LNCaP clone FGC (cell line): Measurements from ENCODE around the gene TTC33.

Experiments used
- DNase-seq: peaks from one replicate; pipeline ENCODE4 v3.0.0-alpha.2; 2011; ENCODE audit warnings: low read depth
- H3K4me3 ChIP-seq: 2 replicates; pipeline ENCODE4 v1.5.1; 2011; ENCODE audit warnings: mild to moderate bottlenecking, low read depth, low read length, control low read depth
- TF ChIP-seq, protein P1 (sequence below): IDR thresholded peaks from 2 replicates; pipeline ENCODE4 v1.5.1; 2012; ENCODE audit warnings: mild to moderate bottlenecking; ENCODE audit not compliant: control insufficient read depth, insufficient read depth; ENCODE audit errors: extremely low read depth

TTC33 gene

DNA sequence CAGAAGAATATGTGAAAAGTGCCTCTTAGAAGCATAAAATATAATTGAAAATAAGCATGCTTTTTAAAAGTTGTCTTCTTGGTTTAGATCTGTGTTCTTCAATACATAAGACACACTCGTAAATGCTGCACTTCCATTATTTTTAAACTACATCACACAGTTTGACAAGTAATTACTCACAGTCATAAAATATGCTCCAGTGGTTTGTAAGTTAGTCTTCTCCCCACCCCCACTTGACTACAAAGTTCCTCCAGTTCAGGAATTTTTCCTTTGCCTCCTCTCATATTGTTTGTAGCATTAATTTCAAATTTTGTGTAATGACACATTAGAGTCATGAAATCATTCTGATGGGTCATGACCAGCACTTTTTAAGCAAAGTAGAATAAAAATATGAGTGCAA lies 136.3 kb downstream of the TTC33 start:
- TF ChIP-seq, protein P1, sequence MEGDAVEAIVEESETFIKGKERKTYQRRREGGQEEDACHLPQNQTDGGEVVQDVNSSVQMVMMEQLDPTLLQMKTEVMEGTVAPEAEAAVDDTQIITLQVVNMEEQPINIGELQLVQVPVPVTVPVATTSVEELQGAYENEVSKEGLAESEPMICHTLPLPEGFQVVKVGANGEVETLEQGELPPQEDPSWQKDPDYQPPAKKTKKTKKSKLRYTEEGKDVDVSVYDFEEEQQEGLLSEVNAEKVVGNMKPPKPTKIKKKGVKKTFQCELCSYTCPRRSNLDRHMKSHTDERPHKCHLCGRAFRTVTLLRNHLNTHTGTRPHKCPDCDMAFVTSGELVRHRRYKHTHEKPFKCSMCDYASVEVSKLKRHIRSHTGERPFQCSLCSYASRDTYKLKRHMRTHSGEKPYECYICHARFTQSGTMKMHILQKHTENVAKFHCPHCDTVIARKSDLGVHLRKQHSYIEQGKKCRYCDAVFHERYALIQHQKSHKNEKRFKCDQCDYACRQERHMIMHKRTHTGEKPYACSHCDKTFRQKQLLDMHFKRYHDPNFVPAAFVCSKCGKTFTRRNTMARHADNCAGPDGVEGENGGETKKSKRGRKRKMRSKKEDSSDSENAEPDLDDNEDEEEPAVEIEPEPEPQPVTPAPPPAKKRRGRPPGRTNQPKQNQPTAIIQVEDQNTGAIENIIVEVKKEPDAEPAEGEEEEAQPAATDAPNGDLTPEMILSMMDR, result no peak
- no peak overlapping the region for H3K4me3 ChIP-seq
- no peak for DNase-seq

- TF ChIP-seq, protein P1, result no peak
- DNase-seq, result no peak
- H3K4me3 ChIP-seq, result no peak overlapping the region
These were observed 136.8 kb downstream of the TTC33 start for GRCh38 chr5:40618926-40619325.

GRCh38 chr5:40616781-40617180 lies 139.0 kb downstream of the TTC33 start:
- no peak for DNase-seq
- H3K4me3 ChIP-seq, result no peak overlapping the region
- TF ChIP-seq, protein P1, result no peak

GRCh38 chr5:40615586-40616170 lies 140.1 kb downstream of the TTC33 start:
- TF ChIP-seq, protein P1, result no peak
- no peak for DNase-seq
- no peak overlapping the region for H3K4me3 ChIP-seq

DNA sequence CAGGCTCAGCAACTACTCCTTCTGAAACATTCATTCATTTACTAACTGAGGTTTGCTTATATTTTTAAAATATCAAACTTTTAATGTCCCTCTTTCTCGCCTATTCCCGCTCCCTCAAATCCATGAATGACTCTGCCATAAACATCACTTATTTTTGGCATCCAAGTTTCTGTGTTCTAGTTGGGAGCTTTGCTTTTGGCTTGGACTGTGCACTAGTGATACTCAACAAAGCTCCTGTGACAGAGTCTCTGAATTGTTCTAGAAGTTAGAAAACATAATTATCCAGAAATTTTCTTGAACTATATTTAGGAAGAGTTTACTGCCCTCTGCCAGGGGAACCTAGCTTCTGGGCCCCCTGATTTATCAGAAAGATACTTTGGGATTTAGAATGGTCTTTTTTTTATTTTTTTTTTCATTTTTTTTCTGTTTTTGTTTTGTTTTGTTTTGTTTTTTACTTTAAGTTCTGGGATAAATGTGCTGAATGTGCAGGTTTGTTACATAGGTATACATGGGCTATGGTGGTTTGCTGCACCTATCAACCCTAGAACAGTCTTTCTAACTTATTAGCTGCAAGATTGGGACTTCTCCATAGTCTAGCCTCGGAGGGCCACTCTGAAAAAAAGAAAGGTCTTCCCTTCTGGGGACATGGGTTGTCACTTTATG lies 140.7 kb downstream of the TTC33 start:
- DNase-seq, result no peak
- no peak overlapping the region for H3K4me3 ChIP-seq
- TF ChIP-seq, protein P1, result no peak

DNA sequence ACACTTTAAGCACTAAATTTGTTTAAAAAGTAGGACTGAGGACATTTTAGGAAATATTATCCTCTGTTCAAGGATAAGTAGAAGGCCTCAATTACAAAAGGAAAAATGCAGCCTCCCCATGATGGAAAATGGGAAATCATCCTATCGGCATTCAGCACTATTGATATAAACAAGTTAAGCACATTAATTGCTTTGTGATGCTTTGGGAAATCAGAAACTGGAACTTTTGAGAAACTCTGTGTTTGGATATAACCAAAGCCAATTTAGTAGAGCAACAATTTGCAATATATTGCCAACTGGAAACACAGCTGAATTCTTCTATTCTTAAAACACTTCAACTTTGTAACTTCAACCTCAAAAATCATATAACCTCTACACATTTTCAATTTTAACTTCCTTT lies 141.3 kb downstream of the TTC33 start:
- no peak for DNase-seq
- no peak overlapping the region for H3K4me3 ChIP-seq
- TF ChIP-seq, protein P1, result no peak

- TF ChIP-seq, protein P1, result no peak
- no peak overlapping the region for H3K4me3 ChIP-seq
- DNase-seq, result no peak
These were observed 148.6 kb downstream of the TTC33 start for GRCh38 chr5:40607202-40607601.
